Adrenal gland (tissue), 12 donors: Measurements from ENCODE around the gene CDH2. TPM values are rescaled to one million over a fixed set of nuclear protein-coding genes. Genes with fewer than 3 reads are reported as not detected.

Experiments used
- DNase-seq, 7 donors: peaks; one replicate each; pipeline ENCODE4 v3.0.0-alpha.2; 2019 to 2020
- H3K27ac ChIP-seq, 5 donors: fragments of 200-600 bp; sonication (generic) in 4 of 5; 1 replicate in 3 of 5; 2 replicates in 2 of 5; pipeline versions ENCODE4 v1.5.1 to v1.8.0; 2016 to 2020; ENCODE audit warnings: mild to moderate bottlenecking in 1 of 5
- H3K27me3 ChIP-seq: fragments of 200-600 bp; 2 replicates; pipeline ENCODE4 v1.8.0; 2021
- H3K36me3 ChIP-seq, 2 donors: fragments of 200-600 bp; replicated peaks in 1 of 2; 1 replicate in 1 of 2; 2 replicates in 1 of 2; pipeline versions ENCODE4 v1.5.1 to v1.8.0; 2018 to 2022
- H3K4me1 ChIP-seq, 2 donors: fragments of 200-600 bp; replicated peaks in 1 of 2; 1 replicate in 1 of 2; 2 replicates in 1 of 2; pipeline versions ENCODE4 v1.5.1 to v1.8.0; 2018 to 2021
- H3K4me3 ChIP-seq, 4 donors: fragments of 200-600 bp; sonication (generic) in 3 of 4; one replicate each; pipeline ENCODE4 v1.5.1; 2016 to 2018
- H3K9me3 ChIP-seq, 3 donors: fragments of 200-600 bp; sonication (generic) in 1 of 3; replicated peaks in 1 of 3; 1 replicate in 2 of 3; 2 replicates in 1 of 3; pipeline versions ENCODE4 v1.5.1 to v1.8.0; 2016 to 2021
- POLR2A ChIP-seq, 2 donors: fragments of 450-650 bp; IDR thresholded peaks; one replicate each; pipeline ENCODE4 v1.6.1; 2017; ENCODE audit warnings: antibody characterized with exemption in 2 of 2, mild to moderate bottlenecking in 2 of 2, moderate library complexity in 1 of 2
- WGBS, 4 donors: extraction: QIAGEN DNeasy Blood & Tissue Kit in 2 of 4; methylation state at CpG; one replicate each; pipeline versions ENCODE4 v1.1.5 to v1.1.7; 2013 to 2017; 5-methylcytosine and 5-hydroxymethylcytosine counted together
- intact Hi-C, 2 donors: fragments of 100-400 bp; cut with DNase I; formaldehyde crosslinking; loops; one replicate each; pipeline versions ENCODE4 v1.14.1 to v1.15.0; 2022 to 2023
- polyA plus RNA-seq, 3 donors: library from polyadenylated mRNA; stranded (reverse); fragments of 200-250 nt in 2 of 3; fragments of 350-450 nt in 1 of 3; fragmentation: Illumina TruSeq in 1 of 3; extraction: RNeasy Lipid Tissue Mini Kit (QIAGEN cat#74804) in 1 of 3; gene quantifications; one replicate each; pipeline ENCODE4 v1.2.3, GENCODE V29; 2013 to 2014
- total RNA-seq, 9 donors: library from RNA; depleted of rRNA in 4 of 9; stranded (reverse); fragments of >200 nt in 4 of 9; fragments of 120-200 nt in 1 of 9; fragmentation: NEBNext Ultra II Directional in 1 of 9; extraction: Animal tissue kit (Norgen Biotek cat#: 25700) in 1 of 9; gene quantifications; one replicate each; pipeline versions ENCODE4 v1.1.0 to v1.2.4, GENCODE V29; 2013 to 2023
- TF ChIP-seq, protein P1 (sequence below), 6 experiments: fragments of 450-650 bp in 4 of 6; fragments of 200-600 bp in 2 of 6; sonication (generic) in 1 of 6; IDR thresholded peaks; 1 replicate in 5 of 6; 2 replicates in 1 of 6; pipeline versions ENCODE4 v1.5.1 to v1.8.0; 2016 to 2021; ENCODE audit warnings: antibody characterized with exemption in 6 of 6, mild to moderate bottlenecking in 2 of 6, moderate library complexity in 1 of 6
- donor health status: healthy with polysubstance abuse.
- donor health status: Bipolar disorder and iron deficiency.
- donor health status: DM: yes; HTN: yes; CAD: no.
- donor health status: DM: no; HTN: no; CAD: no.
- donor health status: DM: no; HTN: no; CAD: no.
- donor health status: DM: yes; HTN: yes; CAD: no.

CDH2 gene
- total and polyA plus RNA-seq, 12 donors: 13.9 to 305 (median 129) TPM

DNA sequence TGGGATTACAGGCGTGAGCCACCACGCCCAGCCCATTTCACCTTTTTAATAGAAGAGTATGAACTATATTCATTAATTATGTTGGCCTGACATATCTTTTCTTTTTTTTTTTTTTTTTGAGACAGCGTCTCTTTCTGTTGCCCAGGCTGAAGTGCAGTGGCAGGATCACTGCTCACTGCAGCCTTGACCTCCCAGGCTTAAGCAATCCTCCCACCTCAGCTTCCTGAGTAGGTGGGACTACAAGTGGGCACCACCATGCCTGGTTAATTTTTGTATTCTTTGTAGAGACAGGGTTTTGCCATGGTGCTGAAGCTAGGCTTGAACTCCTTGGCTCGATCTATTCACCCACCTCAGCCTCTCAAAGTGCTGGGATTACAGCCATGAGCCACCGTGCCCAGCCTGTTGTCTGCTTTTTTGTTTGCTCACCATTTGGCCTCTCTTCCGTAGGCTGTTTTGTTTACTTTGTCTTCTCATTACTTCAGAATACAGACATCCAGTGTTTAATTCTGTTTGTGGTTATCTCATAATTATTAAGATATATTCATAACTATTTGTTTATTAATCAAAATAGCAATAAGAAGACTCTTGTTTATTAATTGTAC, 16.3 kb upstream of the CDH2 start:
- TF ChIP-seq POLR2A (IDR thresholded peaks at IDR 0.05): no peak
- TF ChIP-seq, protein P1, sequence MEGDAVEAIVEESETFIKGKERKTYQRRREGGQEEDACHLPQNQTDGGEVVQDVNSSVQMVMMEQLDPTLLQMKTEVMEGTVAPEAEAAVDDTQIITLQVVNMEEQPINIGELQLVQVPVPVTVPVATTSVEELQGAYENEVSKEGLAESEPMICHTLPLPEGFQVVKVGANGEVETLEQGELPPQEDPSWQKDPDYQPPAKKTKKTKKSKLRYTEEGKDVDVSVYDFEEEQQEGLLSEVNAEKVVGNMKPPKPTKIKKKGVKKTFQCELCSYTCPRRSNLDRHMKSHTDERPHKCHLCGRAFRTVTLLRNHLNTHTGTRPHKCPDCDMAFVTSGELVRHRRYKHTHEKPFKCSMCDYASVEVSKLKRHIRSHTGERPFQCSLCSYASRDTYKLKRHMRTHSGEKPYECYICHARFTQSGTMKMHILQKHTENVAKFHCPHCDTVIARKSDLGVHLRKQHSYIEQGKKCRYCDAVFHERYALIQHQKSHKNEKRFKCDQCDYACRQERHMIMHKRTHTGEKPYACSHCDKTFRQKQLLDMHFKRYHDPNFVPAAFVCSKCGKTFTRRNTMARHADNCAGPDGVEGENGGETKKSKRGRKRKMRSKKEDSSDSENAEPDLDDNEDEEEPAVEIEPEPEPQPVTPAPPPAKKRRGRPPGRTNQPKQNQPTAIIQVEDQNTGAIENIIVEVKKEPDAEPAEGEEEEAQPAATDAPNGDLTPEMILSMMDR (IDR thresholded peaks at IDR 0.05): no peak
- Histone ChIP-seq H3K27me3 (no peaks in the 10 kb centered on the region), H3K36me3 (no peaks in the 10 kb centered on the region), H3K9me3 (no peaks in the 10 kb centered on the region), H3K4me3 (no peak overlapping the region), H3K27ac (no peak overlapping the region), H3K4me1 (no peaks in the 10 kb centered on the region)
- no peak for DNase-seq
- 74 to 87% (median 85%) methylated on average over 6 of the region's 6 CpGs for WGBS, 4 donors
- intact Hi-C loops: no loop called here

DNA sequence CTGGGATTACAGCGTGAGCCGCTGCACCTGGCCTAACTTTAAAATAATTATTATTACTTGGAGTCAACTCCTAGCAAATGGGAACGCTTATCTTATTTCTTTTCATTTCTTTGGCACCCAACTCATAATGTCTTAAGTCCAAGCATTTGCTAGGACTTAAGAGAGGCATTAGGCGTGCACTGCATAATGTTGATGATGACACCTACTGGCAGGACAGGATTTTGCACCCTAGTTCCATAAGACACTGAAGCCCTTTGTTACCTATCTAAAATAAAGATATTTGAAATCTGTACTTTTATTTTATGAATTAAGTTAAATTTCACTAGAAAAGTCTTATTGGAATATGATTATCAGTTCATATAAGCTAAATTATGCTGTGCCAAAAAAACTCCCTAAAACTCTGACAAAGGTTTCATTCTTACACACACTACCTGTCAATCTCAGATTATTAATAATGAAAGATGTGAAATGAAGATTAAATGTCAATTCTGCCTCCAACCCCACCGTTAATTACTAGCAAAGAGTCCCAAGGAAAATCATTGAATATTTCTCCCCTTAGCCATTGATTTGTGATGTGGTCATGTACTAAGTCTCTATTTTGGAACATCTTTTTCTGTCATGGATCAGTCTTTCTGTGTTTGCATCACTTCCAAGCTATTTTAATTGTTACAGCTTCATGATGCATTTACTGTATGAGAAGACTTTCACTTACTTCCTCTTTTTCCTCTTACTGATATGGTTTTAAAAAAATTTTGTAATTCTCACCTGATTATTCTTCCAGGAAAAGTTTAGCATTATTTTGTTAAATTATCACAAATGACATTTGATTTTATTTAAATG, 12.7 kb upstream of the CDH2 start:
- WGBS, 4 donors: 51 to 67% (median 64%) methylated on average over 5 of the region's 5 CpGs
- DNase-seq: peak; percentile 33 to 83 (median 62)
- intact Hi-C loops: no loop called here

DNA sequence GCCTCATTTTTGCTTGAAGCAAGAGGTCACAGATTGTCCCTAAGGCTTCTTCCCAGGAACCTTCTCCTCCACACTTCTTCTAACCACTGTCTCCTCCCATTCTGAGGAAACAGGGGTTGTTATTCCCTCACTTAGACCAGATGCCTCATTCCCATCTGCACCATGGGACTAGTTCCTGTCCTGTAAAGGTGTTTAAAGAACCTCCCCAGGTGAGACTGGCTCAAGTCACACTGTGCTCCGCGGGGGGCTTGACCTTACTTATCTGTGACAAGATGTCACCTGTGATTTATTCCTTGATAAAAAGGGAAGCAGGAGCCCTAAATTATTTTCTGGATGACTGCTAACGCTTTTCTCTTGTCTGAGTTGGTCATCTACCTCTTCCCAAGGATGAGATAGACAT, 8.2 kb upstream of the CDH2 start:
- Histone ChIP-seq H3K27me3 (no peaks in the 10 kb centered on the region), H3K36me3 (no peaks in the 10 kb centered on the region), H3K4me1 (peaks cover 0 to 9% of the 10 kb centered on the region in 2 donors), H3K4me3 (no peak overlapping the region), H3K9me3 (no peaks in the 10 kb centered on the region), H3K27ac (no peak overlapping the region)
- no peak for TF ChIP-seq POLR2A (IDR thresholded peaks at IDR 0.05)
- intact Hi-C loops: no loop called here
- no peak for DNase-seq
- 84 to 94% (median 87%) methylated on average over 3 of the region's 3 CpGs for WGBS, 4 donors

More for the DNA sequence above, 12.7 kb upstream of the CDH2 start:
- TF ChIP-seq, protein P1 (IDR thresholded peaks at IDR 0.05): peak; percentile 67 to 78 (median 70)
- TF ChIP-seq POLR2A (IDR thresholded peaks at IDR 0.05): no peak
- Histone ChIP-seq H3K27me3 (no peaks in the 10 kb centered on the region), H3K4me1 (no peaks in the 10 kb centered on the region), H3K9me3 (no peaks in the 10 kb centered on the region), H3K4me3 (no peak overlapping the region), H3K27ac (no peak overlapping the region), H3K36me3 (no peaks in the 10 kb centered on the region)

DNA sequence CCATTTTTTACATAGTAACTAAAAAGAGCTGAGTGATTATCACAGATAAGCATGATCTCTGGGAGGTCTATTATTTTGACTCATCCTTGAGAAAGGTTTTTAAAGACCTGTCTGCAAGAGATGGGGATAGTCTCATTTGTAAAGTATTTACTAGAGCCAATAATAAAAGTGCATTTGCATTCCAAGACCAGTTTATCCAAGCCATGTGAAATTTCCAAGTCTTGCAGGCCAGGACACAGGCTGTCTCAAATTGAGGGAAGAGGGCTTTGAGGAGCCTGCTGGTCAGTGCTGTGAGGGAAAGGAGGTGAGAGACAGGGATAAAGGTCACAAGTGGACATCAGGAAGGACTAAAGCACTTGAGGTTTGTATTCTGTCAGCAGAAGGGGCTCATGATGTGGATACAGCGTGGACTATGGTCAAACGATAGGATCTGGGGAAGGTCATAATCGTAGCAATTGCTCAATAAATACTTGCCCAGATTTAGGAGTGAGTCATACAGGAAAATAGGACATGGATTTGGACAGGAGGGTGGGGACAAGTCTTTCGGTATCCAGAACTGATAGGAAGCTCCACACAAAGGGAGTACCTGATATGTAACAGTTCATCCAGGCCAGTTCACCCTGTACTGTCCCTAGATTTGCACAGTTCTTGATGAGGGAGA, 6.6 kb upstream of the CDH2 start:
- TF ChIP-seq, protein P1 (IDR thresholded peaks at IDR 0.05): no peak
- TF ChIP-seq POLR2A (IDR thresholded peaks at IDR 0.05): no peak
- intact Hi-C loops: no loop called here
- DNase-seq: peak in 3 of 7 donors; percentile 13 to 36 (median 27)
- Histone ChIP-seq H3K4me1 (peaks cover under 1 to 14% of the 10 kb centered on the region in 2 donors), H3K27ac (peak overlapping the region in 1 of 5 donors; percentile 45), H3K36me3 (no peaks in the 10 kb centered on the region), H3K9me3 (no peaks in the 10 kb centered on the region), H3K4me3 (no peak overlapping the region), H3K27me3 (no peaks in the 10 kb centered on the region)
- 34 to 59% (median 42%) methylated on average over 4 of the region's 4 CpGs for WGBS, 4 donors
